ENCODE measurements around the gene CHCHD2. TPM values are rescaled to one million over a fixed set of nuclear protein-coding genes. Genes with fewer than 3 reads are reported as not detected.
A peak's percentile ranks its signal among the peaks of the same experiment; 100 is the strongest.

The CHCHD2 gene
- total and polyA plus RNA-seq, 2 of the 13 experiments (the other 11 are each of a cell fraction or from before 2014, with no cell fraction given): 330 to 572 TPM

- TF ChIP-seq RFXAP (CRISPR knock-in tag; IDR thresholded peaks at IDR 0.05; ENCODE audit: borderline replicate concordance): peak; percentile 69; the same call in 1 of the 2 replicates
- TF ChIP-seq ELF3 (CRISPR knock-in tag; IDR thresholded peaks at IDR 0.05): peak; percentile 86
- peak; percentile 63 for TF ChIP-seq MED8 (CRISPR knock-in tag; IDR thresholded peaks at IDR 0.05; ENCODE audit: insufficient replicate concordance)
- 0 out of 2 replicates have a peak, but pooled peaks have one; percentile 27 for TF ChIP-seq SP140L (CRISPR knock-in tag; IDR thresholded peaks at IDR 0.05; ENCODE audit: borderline replicate concordance)
- no peak for TF ChIP-seq FOXJ3 (CRISPR knock-in tag; IDR thresholded peaks at IDR 0.05; ENCODE audit: borderline replicate concordance)
- TF ChIP-seq HMG20A (CRISPR knock-in tag; IDR thresholded peaks at IDR 0.05; ENCODE audit: borderline replicate concordance): no peak
- TF ChIP-seq NKX3-1 (CRISPR knock-in tag; IDR thresholded peaks at IDR 0.05): peak; percentile 17; the same call in 1 of the 2 replicates
- peak; percentile 86 for TF ChIP-seq IRF2 (CRISPR knock-in tag; IDR thresholded peaks at IDR 0.05)
- TF ChIP-seq JUND (CRISPR knock-in tag; IDR thresholded peaks at IDR 0.05): no peak
- TF ChIP-seq CSRNP1 (CRISPR knock-in tag; IDR thresholded peaks at IDR 0.05): no peak; the same call in 1 of the 2 replicates
- TF ChIP-seq ZNF446 (CRISPR knock-in tag; IDR thresholded peaks at IDR 0.05): peak; percentile 82; the same call in 1 of the 2 replicates
- TF ChIP-seq MEF2D (CRISPR knock-in tag; IDR thresholded peaks at IDR 0.05): peak; percentile 90
- peak; percentile 72; the same call in 1 of the 2 replicates for TF ChIP-seq GLI4 (CRISPR knock-in tag; IDR thresholded peaks at IDR 0.05; ENCODE audit: borderline replicate concordance)
- TF ChIP-seq TARDBP (CRISPR knock-in tag; IDR thresholded peaks at IDR 0.05): peak; percentile 57; the same call in 1 of the 2 replicates
- TF ChIP-seq ZNF30 (CRISPR knock-in tag; IDR thresholded peaks at IDR 0.05): no peak
- TF ChIP-seq ZNF549 (CRISPR knock-in tag; IDR thresholded peaks at IDR 0.05): no peak
- TF ChIP-seq PPARG (CRISPR knock-in tag; conservative IDR thresholded peaks at IDR 0.05): no peak
- TF ChIP-seq ZNF841 (CRISPR knock-in tag; IDR thresholded peaks at IDR 0.05; ENCODE audit: borderline replicate concordance): no peak; the same call in 1 of the 2 replicates
- 0 out of 2 replicates have a peak, but pooled peaks have one; percentile 54 for TF ChIP-seq ZNF572 (CRISPR knock-in tag; IDR thresholded peaks at IDR 0.05)
- peak; percentile 51; the same call in 1 of the 2 replicates for TF ChIP-seq FOSL2 (CRISPR knock-in tag; IDR thresholded peaks at IDR 0.05)
- TF ChIP-seq RNF2 (conservative IDR thresholded peaks at IDR 0.05; ENCODE audit: low read depth): peak; percentile 68; the same call in 1 of the 2 replicates
- peak; percentile 64 for TF ChIP-seq NAIF1 (CRISPR knock-in tag; IDR thresholded peaks at IDR 0.05; ENCODE audit: borderline replicate concordance)
- no peak for TF ChIP-seq ZBTB10 (CRISPR knock-in tag; IDR thresholded peaks at IDR 0.05; ENCODE audit: borderline replicate concordance)
- no peak for TF ChIP-seq GZF1 (CRISPR knock-in tag; IDR thresholded peaks at IDR 0.05)
- no peak for TF ChIP-seq ZFP36 (IDR thresholded peaks at IDR 0.05; ENCODE audit: borderline replicate concordance, low read depth, low read length, partially characterized antibody)
- no peak; the same call in 1 of the 2 replicates for TF ChIP-seq ZFP36L1 (CRISPR knock-in tag; IDR thresholded peaks at IDR 0.05)
These were observed at the start of gene CHCHD2 (continued) for GRCh38 chr7:56106108-56107073.

Measured in HepG2 (cell line).